Neutrophil (primary cell): ENCODE data around the gene HIVEP3.

ENCODE experiments used
- H3K27ac ChIP-seq: fragments of 200-600 bp; sonication (generic); 2 replicates; pipeline ENCODE4 v1.5.1; 2016; ENCODE audit warnings: mild to moderate bottlenecking, moderate library complexity
- H3K27me3 ChIP-seq: fragments of 200-600 bp; sonication (generic); 2 replicates; pipeline ENCODE4 v1.6.0; 2016; ENCODE audit warnings: mild to moderate bottlenecking
- H3K36me3 ChIP-seq: fragments of 200-600 bp; sonication (generic); 2 replicates; pipeline ENCODE4 v1.5.1; 2017
- H3K4me1 ChIP-seq, 2 experiments: fragments of 200-600 bp in 1 of 2; sonication (generic) in 1 of 2; 1 replicate in 1 of 2; 2 replicates in 1 of 2; pipeline versions ENCODE4 v1.5.1 to v1.6.1; 2013 to 2016; ENCODE audit warnings: low read depth in 1 of 2, low read length in 1 of 2, mild to moderate bottlenecking in 1 of 2, moderate library complexity in 1 of 2; ENCODE audit not compliant: control insufficient read depth in 1 of 2, insufficient read depth in 1 of 2
- H3K4me3 ChIP-seq, 2 experiments: fragments of 200-600 bp in 1 of 2; sonication (generic) in 1 of 2; 1 replicate in 1 of 2; 2 replicates in 1 of 2; pipeline ENCODE4 v1.5.1; 2013 to 2016; ENCODE audit warnings: low read depth in 1 of 2, low read length in 1 of 2, mild to moderate bottlenecking in 1 of 2, moderate library complexity in 1 of 2
- H3K9me3 ChIP-seq: fragments of 200-600 bp; sonication (generic); 2 replicates; pipeline ENCODE4 v1.5.1; 2016
- CTCF ChIP-seq: fragments of 200-600 bp; sonication (generic); IDR thresholded peaks from 2 replicates; pipeline ENCODE4 v1.5.1; 2016; ENCODE audit warnings: antibody characterized with exemption

HIVEP3 gene

GRCh38 chr1:41682845-41683625, 235.7 kb downstream of the HIVEP3 start:
- Histone ChIP-seq H3K36me3 (no peaks in the 10 kb centered on the region), H3K4me1 (peaks cover 58 to 68% of the 10 kb centered on the region in 2 experiments), H3K4me3 (peak overlapping the region in 1 of 2 experiments; percentile 49), H3K27ac (peak overlapping the region; percentile 83), H3K27me3 (no peaks in the 10 kb centered on the region), H3K9me3 (no peaks in the 10 kb centered on the region)
- no peak for TF ChIP-seq CTCF

GRCh38 chr1:41682149-41682548, 236.6 kb downstream of the HIVEP3 start:
- Histone ChIP-seq H3K27ac (no peak overlapping the region), H3K4me1 (peaks cover 55 to 65% of the 10 kb centered on the region in 2 experiments)
- TF ChIP-seq CTCF: no peak

GRCh38 chr1:41681331-41682098, 237.2 kb downstream of the HIVEP3 start:
- Histone ChIP-seq H3K4me3 (no peak overlapping the region), H3K27me3 (no peaks in the 10 kb centered on the region), H3K36me3 (no peaks in the 10 kb centered on the region), H3K27ac (no peak overlapping the region), H3K4me1 (peaks cover 49 to 58% of the 10 kb centered on the region in 2 experiments), H3K9me3 (no peaks in the 10 kb centered on the region)
- no peak for TF ChIP-seq CTCF

More at GRCh38 chr1:41682149-41682548, 236.6 kb downstream of the HIVEP3 start:
- Histone ChIP-seq H3K9me3 (no peaks in the 10 kb centered on the region), H3K36me3 (no peaks in the 10 kb centered on the region), H3K4me3 (no peak overlapping the region), H3K27me3 (no peaks in the 10 kb centered on the region)

GRCh38 chr1:41679994-41680393, 238.7 kb downstream of the HIVEP3 start:
- no peaks in the 10 kb centered on the region for H3K9me3 ChIP-seq
- no peaks in the 10 kb centered on the region for H3K27me3 ChIP-seq
- H3K4me1 ChIP-seq: peaks cover 41 to 43% of the 10 kb centered on the region in 2 experiments
- no peak overlapping the region for H3K27ac ChIP-seq
- H3K4me3 ChIP-seq: no peak overlapping the region
- no peak for TF ChIP-seq CTCF
- no peaks in the 10 kb centered on the region for H3K36me3 ChIP-seq

- H3K27me3 ChIP-seq: no peaks in the 10 kb centered on the region
- no peak for TF ChIP-seq CTCF
- H3K4me1 ChIP-seq: peaks cover 36 to 39% of the 10 kb centered on the region in 2 experiments
- H3K36me3 ChIP-seq: no peaks in the 10 kb centered on the region
- H3K4me3 ChIP-seq: no peak overlapping the region
- no peaks in the 10 kb centered on the region for H3K9me3 ChIP-seq
- no peak overlapping the region for H3K27ac ChIP-seq
These were observed 239.2 kb downstream of the HIVEP3 start for GRCh38 chr1:41679531-41679930.
